HEK293T (cell line): ENCODE measurements around the gene PRKG2.

Source experiments
- ARNT ChIP-seq: fragments of 450-650 bp; IDR thresholded peaks from 2 replicates; pipeline ENCODE4 v1.6.1; 2017; ENCODE audit warnings: mild to moderate bottlenecking
- BHLHE40 ChIP-seq: fragments of 450-650 bp; IDR thresholded peaks from 2 replicates; pipeline ENCODE4 v1.6.1; 2016; ENCODE audit warnings: mild to moderate bottlenecking, moderate library complexity, borderline replicate concordance
- ELF4 ChIP-seq: fragments of 450-650 bp; IDR thresholded peaks from 2 replicates; pipeline ENCODE4 v1.6.1; 2017; ENCODE audit warnings: antibody characterized with exemption
- L3MBTL2 ChIP-seq: fragments of 450-650 bp; conservative IDR thresholded peaks from 2 replicates; pipeline ENCODE4 v1.6.1; 2016; ENCODE audit warnings: mild to moderate bottlenecking
- TF ChIP-seq, protein P1 (sequence below): fragments of 450-650 bp; IDR thresholded peaks from 2 replicates; pipeline ENCODE4 v1.6.1; 2016

DNA sequence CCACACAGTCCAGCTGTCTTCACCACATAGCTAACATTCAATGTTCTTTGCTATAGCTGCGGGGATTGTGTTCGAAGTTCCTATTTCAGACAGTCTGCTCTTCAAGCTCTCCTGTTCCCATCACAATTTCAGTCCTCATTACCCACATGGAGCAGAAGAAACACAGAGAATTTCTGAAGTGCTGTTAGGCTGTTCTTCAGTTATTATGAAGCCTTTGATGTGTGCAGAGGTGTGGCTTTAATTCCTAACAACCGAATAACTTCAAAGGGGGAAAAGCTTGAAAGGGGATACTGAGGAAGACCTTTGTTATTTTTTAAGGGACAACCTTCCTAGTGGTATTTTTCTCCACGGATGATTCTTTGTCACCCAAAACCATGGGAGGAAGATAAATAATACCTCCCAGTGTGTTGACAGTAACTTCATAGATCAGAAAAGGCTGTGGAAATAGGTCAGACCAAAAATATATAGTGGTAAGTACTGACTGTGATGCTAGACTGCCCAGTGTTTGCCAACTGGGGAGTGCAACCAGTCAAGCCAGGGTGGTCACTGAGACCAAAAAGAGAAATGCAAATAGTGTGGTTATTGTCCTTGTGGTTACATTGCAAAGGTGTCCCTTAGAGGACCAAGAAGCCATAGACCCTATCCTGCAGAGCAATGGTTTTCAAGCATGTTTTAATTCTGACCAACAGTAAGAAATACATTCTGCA, 52.1 kb downstream of the PRKG2 start:
- TF ChIP-seq ELF4, result no peak
- no peak for TF ChIP-seq L3MBTL2
- TF ChIP-seq ARNT, result no peak
- TF ChIP-seq BHLHE40, result no peak
- TF ChIP-seq, protein P1, sequence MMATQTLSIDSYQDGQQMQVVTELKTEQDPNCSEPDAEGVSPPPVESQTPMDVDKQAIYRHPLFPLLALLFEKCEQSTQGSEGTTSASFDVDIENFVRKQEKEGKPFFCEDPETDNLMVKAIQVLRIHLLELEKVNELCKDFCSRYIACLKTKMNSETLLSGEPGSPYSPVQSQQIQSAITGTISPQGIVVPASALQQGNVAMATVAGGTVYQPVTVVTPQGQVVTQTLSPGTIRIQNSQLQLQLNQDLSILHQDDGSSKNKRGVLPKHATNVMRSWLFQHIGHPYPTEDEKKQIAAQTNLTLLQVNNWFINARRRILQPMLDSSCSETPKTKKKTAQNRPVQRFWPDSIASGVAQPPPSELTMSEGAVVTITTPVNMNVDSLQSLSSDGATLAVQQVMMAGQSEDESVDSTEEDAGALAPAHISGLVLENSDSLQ, result no peak
